ENCODE data around the gene HCN2. TPM values are rescaled to one million over a fixed set of nuclear protein-coding genes. Genes with fewer than 3 reads are reported as not detected.

The HCN2 gene
- total and polyA plus RNA-seq, 10 of the 15 experiments (the other 5 are each of a cell fraction or from before 2014, with no cell fraction given) = 0.01 to 0.54 (median 0.08) TPM; not detected in 4

GRCh38 chr19:555474-555808, 34.2 kb upstream of the HCN2 start (continued):
- TF ChIP-seq CBX5 (IDR thresholded peaks at IDR 0.05; ENCODE audit: low read depth) (no peak), SRF (IDR thresholded peaks at IDR 0.05; ENCODE audit: low read depth in 2 of 2, low read length in 2 of 2) (no peak), CEBPB (IDR thresholded peaks at IDR 0.05; ENCODE audit: borderline replicate concordance in 1 of 2, low read depth in 2 of 2, low read length in 2 of 2) (no peak)

- H3K27ac ChIP-seq (ENCODE audit: control insufficient read depth, insufficient read depth) = no peak overlapping the region
- no peaks in the 10 kb centered on the region for H3K36me3 ChIP-seq (ENCODE audit: control insufficient read depth in 2 of 2, insufficient read depth in 2 of 2, low read length in 1 of 2)
- H3K9ac ChIP-seq (ENCODE audit: control insufficient read depth, insufficient read depth, low read length) = no peak overlapping the region
- POLR2A ChIA-PET = no interaction called here
- FAIRE-seq (no peak), ATAC-seq (no peak), DNase-seq (ENCODE audit: low read depth, low spot score) (no peak)
- RAD21 ChIA-PET (ENCODE audit: unreplicated experiment) = no interaction called here
- no peaks in the 10 kb centered on the region for H3K27me3 ChIP-seq (replicated peaks in 1 of 2; ENCODE audit: control insufficient read depth in 2 of 2, insufficient read depth in 2 of 2, low read length in 1 of 2)
- WGBS (ENCODE audit: insufficient coverage, insufficient replicate concordance, low lambda C conversion rate, missing lambda C conversion rate) = 59% methylated on average over 29 of the region's 31 CpGs
- H3K4me3 ChIP-seq = no peak overlapping the region
- no peak overlapping the region for H3K4me2 ChIP-seq (ENCODE audit: control insufficient read depth, insufficient read depth)
- no peak overlapping the region for H2AFZ ChIP-seq (ENCODE audit: control insufficient read depth, low read depth, low read length)
- BruUV-seq (replicated peaks) = no TSS peak
- CTCF ChIA-PET = interaction anchor here (0.8 to 1.0 kb wide), 2 partner anchors 18 to 50 kb away, joined by 3 read pairs; partner anchors contain the start of gene TPGS1
- no peaks in the 10 kb centered on the region for H3K4me1 ChIP-seq (ENCODE audit: control insufficient read depth, insufficient read depth, low read length)
- H4K20me1 ChIP-seq (ENCODE audit: control insufficient read depth, insufficient read depth) = no peaks in the 10 kb centered on the region
- in situ Hi-C loops (cut with MboI) (no loop called here), intact Hi-C loops (cut with micrococcal nuclease; ENCODE audit: unreplicated experiment) (no loop called here)
- SMC1A ChIA-PET (ENCODE audit: uncharacterized antibody, unreplicated experiment) = no interaction called here
- TF ChIP-seq CHD2 (IDR thresholded peaks at IDR 0.05; ENCODE audit: borderline replicate concordance, low read depth, low read length) (no peak), PML (IDR thresholded peaks at IDR 0.05; ENCODE audit: low read length) (no peak), NFYA (IDR thresholded peaks at IDR 0.05; ENCODE audit: borderline replicate concordance, low read depth, low read length) (no peak), CTCF (IDR thresholded peaks at IDR 0.05 in 2 of 3, conservative IDR thresholded peaks at IDR 0.05 in 1 of 3; ENCODE audit: control insufficient read depth in 2 of 3, extremely low read depth in 1 of 3, insufficient read depth in 1 of 3, low read depth in 3 of 3, low read length in 3 of 3) (no peak), POLR2A (IDR thresholded peaks at IDR 0.05; ENCODE audit: low read depth, low read length) (no peak), ATF2 (IDR thresholded peaks at IDR 0.05; ENCODE audit: low read length) (no peak), CBFB (IDR thresholded peaks at IDR 0.05; ENCODE audit: low read depth) (no peak), ZBED1 (IDR thresholded peaks at IDR 0.05; ENCODE audit: borderline replicate concordance) (no peak), ATF7 (IDR thresholded peaks at IDR 0.05; ENCODE audit: low read depth) (no peak), ATF3 (IDR thresholded peaks at IDR 0.05; ENCODE audit: borderline replicate concordance, extremely low read depth, low read depth, low read length) (no peak), IKZF1 (conservative IDR thresholded peaks at IDR 0.05) (no peak), RUNX3 (IDR thresholded peaks at IDR 0.05; ENCODE audit: low read length) (no peak)
- no peaks in the 10 kb centered on the region for H3K9me3 ChIP-seq (replicated peaks; ENCODE audit: control insufficient read depth, insufficient read depth, low read length)
- H3K79me2 ChIP-seq (ENCODE audit: control insufficient read depth, insufficient read depth, low read length) = no peaks in the 10 kb centered on the region
Measured at GRCh38 chr19:556611-557382, 32.9 kb upstream of the HCN2 start.
